NCI-H2196 (cell line): ENCODE data around the gene BLMH.

ENCODE experiments used
- DNase-seq: peaks from one replicate; lab custom pipeline; 2025; ENCODE audit not compliant: unreplicated experiment; lab: John Stamatoyannopoulos, UW

The BLMH gene

GRCh38 chr17:30251931-30252330 lies 39.8 kb downstream of the BLMH start:
- no peak for DNase-seq

DNA sequence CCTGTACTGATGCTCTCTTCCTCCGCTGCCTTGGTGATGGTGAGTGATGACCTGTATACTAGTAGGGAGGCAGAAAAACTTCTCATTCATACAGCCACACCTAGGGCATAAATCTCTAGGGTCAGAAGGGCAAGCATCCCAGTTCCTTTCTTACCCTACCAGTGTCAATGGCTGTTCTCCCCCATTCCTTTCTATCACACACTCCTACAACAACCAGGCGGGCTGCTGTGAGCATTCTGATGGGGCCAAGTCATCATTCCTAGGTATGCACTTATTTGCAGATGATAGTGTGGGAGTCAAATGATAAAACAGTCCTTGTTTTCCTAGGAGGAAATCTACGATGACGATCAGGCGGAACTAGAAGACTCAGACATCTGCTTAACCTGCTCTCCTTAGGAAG lies 42.3 kb downstream of the BLMH start:
- no peak for DNase-seq

DNA sequence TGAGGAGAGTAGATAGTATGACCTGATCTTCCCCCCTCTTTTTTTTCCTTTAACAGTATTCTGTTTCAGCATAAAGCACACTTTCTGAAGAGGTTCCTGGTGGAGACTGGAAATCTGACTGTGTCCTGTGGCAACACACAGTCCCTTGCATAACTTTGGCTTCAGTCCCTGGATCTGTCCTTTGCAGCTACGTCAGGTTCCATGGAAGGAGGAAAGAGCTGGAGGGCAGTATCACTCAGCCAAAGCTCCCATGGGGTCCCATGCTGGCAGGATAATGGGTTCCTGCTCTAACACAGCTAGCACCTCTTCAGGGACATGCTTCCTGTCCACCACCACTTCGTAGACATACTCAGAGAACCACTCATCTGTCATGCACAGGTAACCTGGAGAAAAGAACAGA lies 43.0 kb downstream of the BLMH start:
- no peak for DNase-seq

DNA sequence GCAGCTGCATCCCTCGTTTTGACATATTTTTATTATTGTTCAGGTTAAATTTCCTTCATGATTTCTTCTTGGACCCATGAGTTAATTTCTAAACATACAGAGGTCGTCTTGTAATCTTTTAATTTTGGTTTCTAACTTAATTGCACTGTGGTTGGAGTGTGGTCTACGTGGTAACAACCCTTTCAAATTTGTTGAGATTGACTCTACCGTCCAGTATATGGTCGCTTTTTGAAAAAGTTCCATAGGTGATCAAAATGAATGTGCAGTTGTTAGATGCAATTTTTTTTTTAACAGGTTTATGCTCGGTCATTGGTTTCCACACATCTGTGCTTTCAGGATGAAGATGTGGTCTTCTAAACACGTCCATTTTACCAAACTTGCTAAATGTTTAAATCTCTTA lies 45.3 kb downstream of the BLMH start:
- DNase-seq = no peak

DNA sequence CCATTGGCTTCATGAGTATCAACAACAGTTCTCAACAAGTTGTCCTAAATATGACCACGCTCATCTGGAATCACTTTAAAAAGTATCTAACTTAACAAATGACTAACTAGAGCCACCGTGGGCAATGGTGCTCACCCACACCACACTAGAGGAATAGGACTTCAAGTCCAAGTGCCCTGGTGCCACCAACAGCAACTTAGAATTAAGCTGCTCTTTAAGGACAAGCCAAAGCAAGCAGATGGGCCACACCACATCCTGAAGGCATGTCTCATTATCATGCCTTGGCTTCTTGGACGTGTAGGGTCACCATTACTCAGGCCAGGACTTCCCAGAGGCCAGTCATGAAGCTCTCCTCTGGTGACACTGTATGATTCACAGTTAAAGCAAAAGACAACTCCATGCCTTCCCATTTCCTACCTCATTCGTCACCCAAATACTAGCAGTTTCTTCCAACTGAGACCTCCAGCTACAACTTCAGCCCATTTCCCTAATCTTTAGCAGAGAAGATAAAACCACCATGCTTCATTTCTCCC lies 46.8 kb downstream of the BLMH start:
- DNase-seq = no peak

GRCh38 chr17:30243568-30243967 lies 48.2 kb downstream of the BLMH start:
- DNase-seq = no peak

- no peak for DNase-seq
Observed at GRCh38 chr17:30243002-30243401, 48.7 kb downstream of the BLMH start.

- no peak for DNase-seq
Observed at GRCh38 chr17:30241051-30241450, 50.7 kb downstream of the BLMH start.

- DNase-seq = no peak
Observed at GRCh38 chr17:30240177-30240576, 51.6 kb downstream of the BLMH start.

GRCh38 chr17:30239089-30239462 lies 52.7 kb downstream of the BLMH start:
- no peak for DNase-seq

- DNase-seq = no peak
Observed at GRCh38 chr17:30238387-30239088, 53.2 kb downstream of the BLMH start.

DNA sequence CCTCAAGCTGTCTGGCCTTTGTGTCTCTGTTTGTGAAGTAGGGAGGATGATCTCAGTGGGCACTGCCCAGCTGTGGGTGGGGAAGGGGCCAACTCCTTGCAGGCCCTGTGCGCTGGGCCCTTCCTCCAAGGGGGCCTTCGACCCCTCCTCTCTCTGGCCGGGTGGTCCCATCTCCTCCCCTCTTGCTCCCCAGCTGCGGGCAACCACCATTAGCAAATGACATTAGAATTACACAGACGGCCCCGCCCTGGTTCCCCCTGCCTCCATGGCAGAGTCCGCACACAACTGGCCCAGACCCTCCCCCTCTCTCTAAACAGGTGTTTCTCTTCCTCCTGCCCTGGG lies 53.8 kb downstream of the BLMH start:
- DNase-seq = no peak

- DNase-seq = no peak
Observed at GRCh38 chr17:30237296-30238002, 54.3 kb downstream of the BLMH start.

DNA sequence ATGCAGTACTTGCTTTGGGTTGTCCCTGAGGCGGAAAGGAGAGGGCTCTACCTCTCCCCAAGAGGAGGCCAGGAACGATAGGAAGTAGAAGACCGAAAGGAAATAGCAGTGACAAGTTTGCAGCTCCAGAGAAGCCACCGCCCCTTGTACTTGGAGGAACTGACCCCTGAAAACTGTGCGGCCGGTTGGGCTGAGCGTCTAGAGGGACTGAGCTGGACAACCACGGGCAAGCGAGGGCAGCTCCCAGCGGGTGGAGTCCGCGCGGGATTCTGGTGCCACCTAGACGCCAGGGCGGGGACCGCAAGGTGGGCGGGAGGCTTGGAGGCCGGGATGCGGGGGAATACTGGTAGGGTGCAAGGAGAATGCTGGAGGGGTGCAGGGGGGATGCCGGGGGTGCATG lies 55.0 kb downstream of the BLMH start:
- peak; percentile 8 for DNase-seq

- DNase-seq = no peak
Observed at GRCh38 chr17:30236297-30236624, 55.5 kb downstream of the BLMH start.

GRCh38 chr17:30235386-30236296 lies 56.1 kb downstream of the BLMH start, which contains the start of gene SLC6A4:
Gene SLC6A4, minus strand, starts transcription at chr17:30235697. Its CDS starts 13,739 bp downstream, at chr17:30221958.
- DNase-seq = no peak

- DNase-seq = no peak
Observed at GRCh38 chr17:30234964-30235363, 56.8 kb downstream of the BLMH start.

- DNase-seq = no peak
Observed at GRCh38 chr17:30234296-30234695, 57.4 kb downstream of the BLMH start.

DNA sequence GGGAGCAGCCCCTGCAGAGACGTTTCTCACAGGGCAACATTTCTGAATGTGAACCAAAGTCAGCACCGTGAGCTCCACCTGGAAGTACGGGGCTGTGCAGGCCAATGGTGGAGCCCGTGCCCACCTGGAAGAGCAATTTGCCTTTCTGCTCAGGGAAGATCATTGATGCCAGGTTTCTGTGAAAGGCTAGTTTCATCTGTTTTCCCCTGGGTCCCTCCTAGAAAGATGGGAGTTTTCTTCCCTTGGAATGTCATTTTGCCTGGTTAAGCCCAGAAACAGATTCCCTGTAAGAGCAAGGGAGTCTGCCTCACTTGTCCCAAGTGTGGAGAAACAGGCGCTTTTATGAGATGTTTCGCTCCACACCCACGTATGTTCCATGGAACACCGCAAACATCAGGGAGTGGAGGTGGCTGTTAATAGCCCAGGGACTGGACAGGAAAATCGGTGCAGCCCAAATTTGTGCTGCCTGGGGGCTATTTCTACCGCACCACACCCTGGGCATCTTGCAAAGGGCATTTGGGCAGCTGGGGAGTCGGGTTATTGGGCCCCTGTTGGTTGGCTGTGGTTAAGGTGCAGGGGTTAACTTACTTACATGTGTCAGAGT lies 58.8 kb downstream of the BLMH start:
- no peak for DNase-seq

DNA sequence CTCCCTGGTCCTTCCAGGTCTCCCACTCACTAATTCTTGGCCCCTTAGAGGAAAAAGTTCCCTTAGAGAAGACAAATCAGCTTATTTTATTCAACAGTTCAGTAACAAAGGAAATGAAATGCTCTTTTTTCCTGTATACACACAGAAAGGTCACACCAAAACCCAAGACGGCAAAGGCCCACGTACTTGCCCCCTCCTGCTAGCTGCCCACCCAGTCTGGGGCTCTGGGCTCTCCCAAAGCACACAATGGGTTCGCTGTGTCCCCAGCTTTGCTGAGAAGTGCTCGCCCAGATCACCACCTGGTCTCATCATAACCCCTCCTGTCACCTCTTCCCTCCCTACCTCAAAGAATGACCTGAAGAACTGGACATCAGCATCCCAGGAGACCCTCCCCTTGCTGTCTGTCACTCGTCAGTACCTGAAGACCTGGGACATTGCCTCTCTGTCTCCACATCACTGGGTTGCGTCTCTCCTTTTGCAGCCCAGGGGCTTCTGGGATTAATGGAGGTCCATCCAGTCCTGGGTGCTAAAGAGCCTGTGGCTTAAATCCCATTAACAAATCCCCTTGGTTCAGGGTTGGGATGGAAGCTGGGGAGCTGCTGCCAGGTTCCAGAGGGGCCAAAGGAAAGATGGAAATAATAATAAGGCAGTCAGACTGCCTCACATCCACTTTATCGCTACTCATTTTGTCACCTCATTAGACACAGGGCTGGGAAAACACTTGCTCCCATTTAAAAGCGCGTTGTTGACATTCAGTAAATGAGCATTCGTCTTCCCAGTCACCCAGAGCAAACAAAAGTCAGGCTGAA lies 59.5 kb downstream of the BLMH start:
- no peak for DNase-seq
